Activated CD8-positive, alpha-beta memory T cell treated with anti-CD3 and anti-CD28 coated beads, Interleukin-2, amount 50 U/mL, for 24 hours (primary cell): Measurements from ENCODE around the gene SLC2A6.

ENCODE experiments used
- DNase-seq: peaks from one replicate; pipeline ENCODE4 v3.0.0-alpha.2; 2020; ENCODE audit errors: extremely low read depth

The SLC2A6 gene

GRCh38 chr9:133496861-133497842 is 18.3 kb upstream of the SLC2A6 start:
- DNase-seq = no peak

GRCh38 chr9:133495327-133496293 is 16.7 kb upstream of the SLC2A6 start:
- no peak for DNase-seq

GRCh38 chr9:133494636-133495326 is 15.9 kb upstream of the SLC2A6 start:
- DNase-seq = no peak

- no peak for DNase-seq
Measured at GRCh38 chr9:133493845-133494540, 15.1 kb upstream of the SLC2A6 start.

- no peak for DNase-seq
Measured at GRCh38 chr9:133493428-133493827, 14.5 kb upstream of the SLC2A6 start.

- no peak for DNase-seq
Measured at GRCh38 chr9:133492061-133493021, 13.4 kb upstream of the SLC2A6 start.

- no peak for DNase-seq
Measured at GRCh38 chr9:133491656-133491925, 12.7 kb upstream of the SLC2A6 start.

GRCh38 chr9:133490865-133491655 is 12.2 kb upstream of the SLC2A6 start:
- no peak for DNase-seq

GRCh38 chr9:133490201-133490681 is 11.3 kb upstream of the SLC2A6 start:
- no peak for DNase-seq

- no peak for DNase-seq
Measured at GRCh38 chr9:133489253-133490190, 10.6 kb upstream of the SLC2A6 start.

GRCh38 chr9:133488686-133489252 is 9.9 kb upstream of the SLC2A6 start:
- DNase-seq = no peak

GRCh38 chr9:133487331-133487725 is 8.4 kb upstream of the SLC2A6 start:
- no peak for DNase-seq

- no peak for DNase-seq
Measured at GRCh38 chr9:133485531-133486260, 6.8 kb upstream of the SLC2A6 start.

GRCh38 chr9:133484671-133485437 is 6.0 kb upstream of the SLC2A6 start:
- DNase-seq = no peak

GRCh38 chr9:133483611-133484010 is 4.7 kb upstream of the SLC2A6 start:
- DNase-seq = no peak
